ENCODE measurements around the gene FOXC1. TPM values are rescaled to one million over a fixed set of nuclear protein-coding genes. Genes with fewer than 3 reads are reported as not detected.

Gene FOXC1
- total RNA-seq, 1 donor from 2014 or later = not detected

GRCh38 chr6:1598886-1599285 is 10.8 kb upstream of the FOXC1 start:
- intact Hi-C loops (cut with micrococcal nuclease) = no loop called here

GRCh38 chr6:1599469-1599868 is 10.2 kb upstream of the FOXC1 start:
- intact Hi-C loops (cut with micrococcal nuclease) = no loop called here

- intact Hi-C loops (cut with micrococcal nuclease) = no loop called here
Observed at GRCh38 chr6:1600063-1600763, 9.5 kb upstream of the FOXC1 start.

- intact Hi-C loops (cut with micrococcal nuclease) = no loop called here
Observed at GRCh38 chr6:1600764-1601157, 9.0 kb upstream of the FOXC1 start.

GRCh38 chr6:1601158-1602048 is 8.3 kb upstream of the FOXC1 start:
- intact Hi-C loops (cut with micrococcal nuclease) = no loop called here

- intact Hi-C loops (cut with micrococcal nuclease) = no loop called here
Observed at GRCh38 chr6:1602049-1602713, 7.5 kb upstream of the FOXC1 start.

- intact Hi-C loops (cut with micrococcal nuclease) = loop anchor here (1.0 to 2.0 kb wide), 4 partner anchors 501 to 845 kb away; no protein-coding TSS in a partner anchor
Observed at GRCh38 chr6:1603708-1604107, 6.0 kb upstream of the FOXC1 start.

GRCh38 chr6:1604158-1605003 is 5.3 kb upstream of the FOXC1 start:
- intact Hi-C loops (cut with micrococcal nuclease) = loop anchor here (1.0 to 2.0 kb wide), 5 partner anchors 500 to 1030 kb away; no protein-coding TSS in a partner anchor

- intact Hi-C loops (cut with micrococcal nuclease) = loop anchor here (1.0 to 2.0 kb wide), 2 partner anchors 844 to 1029 kb away; no protein-coding TSS in a partner anchor
Observed at GRCh38 chr6:1605004-1605892, 4.5 kb upstream of the FOXC1 start.

- intact Hi-C loops (cut with micrococcal nuclease) = loop anchor here (1.0 to 2.0 kb wide), 3 partner anchors 19 to 1028 kb away; no protein-coding TSS in a partner anchor
Observed at GRCh38 chr6:1605893-1606779, 3.6 kb upstream of the FOXC1 start.

GRCh38 chr6:1606780-1607515 is 2.8 kb upstream of the FOXC1 start:
- intact Hi-C loops (cut with micrococcal nuclease) = loop anchor here (2.0 kb wide), 1 partner anchor 18 kb away; no protein-coding TSS in a partner anchor

GRCh38 chr6:1607516-1608221 is 2.0 kb upstream of the FOXC1 start:
- intact Hi-C loops (cut with micrococcal nuclease) = loop anchor here (2.0 kb wide), 2 partner anchors 17 to 297 kb away; no protein-coding TSS in a partner anchor

GRCh38 chr6:1608222-1609040 is 1.3 kb upstream of the FOXC1 start:
- intact Hi-C loops (cut with micrococcal nuclease) = loop anchor here (2.0 kb wide), 1 partner anchor 298 kb away; no protein-coding TSS in a partner anchor

GRCh38 chr6:1609041-1609647 is 571 bp upstream of the FOXC1 start:
- intact Hi-C loops (cut with micrococcal nuclease) = loop anchor here (2.0 kb wide), 1 partner anchor 298 kb away; no protein-coding TSS in a partner anchor

- intact Hi-C loops (cut with micrococcal nuclease) = no loop called here
Observed at GRCh38 chr6:1610497-1611321, 994 bp downstream of the FOXC1 start.

Data from T-helper 1 cell treated with Interleukin-12 subunit alpha and Interleukin-12 subunit beta and Interleukin-4 antibody, amounts not matched to agents 30 ng/mL and 1 ng/mL, for 36 hours (primary cell).